K562 (cell line): ENCODE measurements around the gene COPS6. TPM values are rescaled to one million over a fixed set of nuclear protein-coding genes. Genes with fewer than 3 reads are reported as not detected.

Experiments
- CHD4 ChIP-seq: fragments of 200-600 bp; sonication (generic); IDR thresholded peaks from 3 replicates; pipeline ENCODE4 v1.6.1; 2012; ENCODE audit warnings: low read depth, mild to moderate bottlenecking, mixed read lengths, low read length, inconsistent platforms; ENCODE audit not compliant: insufficient read depth, insufficient replicate concordance, poor library complexity, severe bottlenecking
- ETV6 ChIP-seq, 3 experiments: fragments of 150-350 bp in 1 of 3; sonication (generic) in 1 of 3; formaldehyde crosslinking in 1 of 3; IDR thresholded peaks; 2 replicates each; pipeline versions ENCODE4 v1.6.1 to v1.8.0; 2014 to 2022; ENCODE audit warnings: borderline replicate concordance in 2 of 3, low read depth in 2 of 3, antibody characterized with exemption in 1 of 3, low read length in 1 of 3, mild to moderate bottlenecking in 1 of 3, missing genetic modification reagents in 1 of 3
- GTF2A2 ChIP-seq: IDR thresholded peaks from 2 replicates; pipeline ENCODE4 v1.6.1; 2016; ENCODE audit warnings: mild to moderate bottlenecking, missing genetic modification characterization, missing compliant biosample characterization
- HCFC1 ChIP-seq: IDR thresholded peaks from 2 replicates; pipeline ENCODE4 v1.6.1; 2012; ENCODE audit warnings: low read depth, low read length, improper control_type of control experiment
- HDAC8 ChIP-seq: fragments of 450-650 bp; IDR thresholded peaks from 2 replicates; pipeline ENCODE4 v1.6.1; 2016; ENCODE audit warnings: mild to moderate bottlenecking, missing genetic modification characterization, moderate library complexity, missing compliant biosample characterization
- JUN ChIP-seq, 2 experiments: sonication (generic) in 1 of 2; formaldehyde crosslinking in 1 of 2; IDR thresholded peaks; 2 replicates each; pipeline versions ENCODE4 v1.6.1 to v1.8.0; 2012 to 2022; ENCODE audit warnings: borderline replicate concordance in 2 of 2, mild to moderate bottlenecking in 2 of 2, improper control_type of control experiment in 1 of 2, low read depth in 1 of 2, low read length in 1 of 2, missing genetic modification reagents in 1 of 2
- KAT7 ChIP-seq: sonication (generic); formaldehyde crosslinking; IDR thresholded peaks from 2 replicates; pipeline ENCODE4 v1.8.0; 2022; ENCODE audit warnings: missing genetic modification reagents, mild to moderate bottlenecking, borderline replicate concordance
- TAF15 ChIP-seq: fragments of 200-400 bp; formaldehyde crosslinking; IDR thresholded peaks from 2 replicates; pipeline ENCODE4 v1.6.1; 2017; ENCODE audit warnings: mild to moderate bottlenecking, low read depth, low read length, moderate library complexity
- ZNF445 ChIP-seq: fragments of 250-450 bp; sonication (Bioruptor Pico); IDR thresholded peaks from 2 replicates; pipeline ENCODE4 v1.4.0; 2020; ENCODE audit warnings: low read depth, mild to moderate bottlenecking, moderate library complexity
- ZNF76 ChIP-seq: fragments of 250-450 bp; sonication (Bioruptor Pico); IDR thresholded peaks from 2 replicates; pipeline ENCODE4 v1.4.0; 2020; ENCODE audit warnings: mild to moderate bottlenecking, moderate library complexity, borderline replicate concordance
- polyA plus RNA-seq, 8 experiments: library from polyadenylated mRNA; depleted of rRNA in 4 of 8; stranded (reverse) in 5 of 8; unstranded in 3 of 8; fragments of >200 nt; fragmentation: Nextera tagmentation in 2 of 8; fragmentation: Illumina TruSeq in 1 of 8; extraction: Ambion mirVana in 2 of 8; extraction: Trizol in 1 of 8; gene quantifications; 2 replicates each; pipeline versions ENCODE4 v1.2.1 to v1.2.3, GENCODE V29; 2011 to 2014; ENCODE audit warnings: inconsistent platforms in 1 of 8, missing spikeins in 1 of 8
- total RNA-seq, 7 experiments: library from RNA; depleted of rRNA in 6 of 7; stranded (reverse); fragments of >200 nt in 6 of 7; fragmentation: Illumina TruSeq in 2 of 7; extraction: Trizol in 2 of 7; gene quantifications; 2 replicates each; pipeline versions ENCODE4 v1.2.1 to v1.2.3, GENCODE V29; 2011 to 2021; ENCODE audit warnings: low replicate concordance in 1 of 7
- TF ChIP-seq, protein P1 (sequence below): fragments of 250-450 bp; sonication (Bioruptor Pico); IDR thresholded peaks from 2 replicates; pipeline ENCODE4 v1.4.0; 2020
- TF ChIP-seq, protein P2 (sequence below), 2 experiments: fragments of 450-650 bp; IDR thresholded peaks; 2 replicates each; pipeline ENCODE4 v1.6.1; 2018; ENCODE audit warnings: mild to moderate bottlenecking in 2 of 2, low read depth in 1 of 2; ENCODE audit not compliant: partially characterized antibody in 2 of 2
- TF ChIP-seq, protein P3 (sequence below): fragments of 450-650 bp; formaldehyde crosslinking; conservative IDR thresholded peaks from 2 replicates; pipeline ENCODE4 v1.4.0; 2022; ENCODE audit warnings: mild to moderate bottlenecking, missing genetic modification characterization

COPS6 gene
- total and polyA plus RNA-seq, 9 of the 15 experiments (the other 6 are each of a cell fraction or from before 2014, with no cell fraction given), result 63.0 to 331 (median 168) TPM

DNA sequence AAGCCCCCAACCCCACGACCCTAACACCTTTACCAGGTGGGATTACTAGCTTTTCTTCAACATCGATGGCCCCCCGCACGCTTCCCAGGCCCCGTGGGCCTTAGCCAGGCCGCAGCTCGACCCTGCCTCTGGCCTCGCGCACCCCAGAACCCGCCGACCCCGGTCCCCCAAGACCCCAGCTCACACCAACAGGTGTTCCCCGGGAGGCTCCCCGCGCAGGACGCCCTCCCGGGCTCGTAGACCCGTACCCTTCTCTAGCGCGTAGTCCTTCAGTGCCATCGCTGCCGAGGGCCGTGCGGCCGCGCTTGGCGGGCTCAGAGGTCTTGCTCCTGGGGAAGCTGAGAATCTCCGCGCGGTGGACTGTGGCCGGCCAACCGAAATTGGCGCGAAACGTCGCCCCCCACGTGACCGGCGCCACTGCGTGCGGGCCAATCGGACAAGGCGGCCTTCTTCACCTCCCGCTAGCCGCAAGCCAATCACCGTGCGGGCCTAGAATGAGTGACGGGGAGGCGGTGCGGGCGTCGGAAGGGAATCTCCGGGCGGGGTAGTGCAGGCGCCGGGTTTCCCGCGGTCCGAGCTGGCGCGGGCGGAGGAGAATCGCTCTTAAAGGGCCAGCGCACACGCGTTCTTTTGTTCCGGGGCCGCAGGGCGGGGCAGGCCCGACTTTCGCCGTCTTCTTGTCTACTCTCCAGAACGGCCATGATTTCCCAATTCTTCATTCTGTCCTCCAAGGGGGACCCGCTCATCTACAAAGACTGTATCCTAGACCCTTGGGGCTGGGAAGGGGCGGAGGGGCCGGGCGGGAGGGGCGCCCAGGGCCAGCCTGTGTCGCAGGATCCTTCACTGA is 12.5 kb downstream of the COPS6 start, which contains the start of the genes AP4M1 and MCM7 (continued):
- TF ChIP-seq, protein P1, sequence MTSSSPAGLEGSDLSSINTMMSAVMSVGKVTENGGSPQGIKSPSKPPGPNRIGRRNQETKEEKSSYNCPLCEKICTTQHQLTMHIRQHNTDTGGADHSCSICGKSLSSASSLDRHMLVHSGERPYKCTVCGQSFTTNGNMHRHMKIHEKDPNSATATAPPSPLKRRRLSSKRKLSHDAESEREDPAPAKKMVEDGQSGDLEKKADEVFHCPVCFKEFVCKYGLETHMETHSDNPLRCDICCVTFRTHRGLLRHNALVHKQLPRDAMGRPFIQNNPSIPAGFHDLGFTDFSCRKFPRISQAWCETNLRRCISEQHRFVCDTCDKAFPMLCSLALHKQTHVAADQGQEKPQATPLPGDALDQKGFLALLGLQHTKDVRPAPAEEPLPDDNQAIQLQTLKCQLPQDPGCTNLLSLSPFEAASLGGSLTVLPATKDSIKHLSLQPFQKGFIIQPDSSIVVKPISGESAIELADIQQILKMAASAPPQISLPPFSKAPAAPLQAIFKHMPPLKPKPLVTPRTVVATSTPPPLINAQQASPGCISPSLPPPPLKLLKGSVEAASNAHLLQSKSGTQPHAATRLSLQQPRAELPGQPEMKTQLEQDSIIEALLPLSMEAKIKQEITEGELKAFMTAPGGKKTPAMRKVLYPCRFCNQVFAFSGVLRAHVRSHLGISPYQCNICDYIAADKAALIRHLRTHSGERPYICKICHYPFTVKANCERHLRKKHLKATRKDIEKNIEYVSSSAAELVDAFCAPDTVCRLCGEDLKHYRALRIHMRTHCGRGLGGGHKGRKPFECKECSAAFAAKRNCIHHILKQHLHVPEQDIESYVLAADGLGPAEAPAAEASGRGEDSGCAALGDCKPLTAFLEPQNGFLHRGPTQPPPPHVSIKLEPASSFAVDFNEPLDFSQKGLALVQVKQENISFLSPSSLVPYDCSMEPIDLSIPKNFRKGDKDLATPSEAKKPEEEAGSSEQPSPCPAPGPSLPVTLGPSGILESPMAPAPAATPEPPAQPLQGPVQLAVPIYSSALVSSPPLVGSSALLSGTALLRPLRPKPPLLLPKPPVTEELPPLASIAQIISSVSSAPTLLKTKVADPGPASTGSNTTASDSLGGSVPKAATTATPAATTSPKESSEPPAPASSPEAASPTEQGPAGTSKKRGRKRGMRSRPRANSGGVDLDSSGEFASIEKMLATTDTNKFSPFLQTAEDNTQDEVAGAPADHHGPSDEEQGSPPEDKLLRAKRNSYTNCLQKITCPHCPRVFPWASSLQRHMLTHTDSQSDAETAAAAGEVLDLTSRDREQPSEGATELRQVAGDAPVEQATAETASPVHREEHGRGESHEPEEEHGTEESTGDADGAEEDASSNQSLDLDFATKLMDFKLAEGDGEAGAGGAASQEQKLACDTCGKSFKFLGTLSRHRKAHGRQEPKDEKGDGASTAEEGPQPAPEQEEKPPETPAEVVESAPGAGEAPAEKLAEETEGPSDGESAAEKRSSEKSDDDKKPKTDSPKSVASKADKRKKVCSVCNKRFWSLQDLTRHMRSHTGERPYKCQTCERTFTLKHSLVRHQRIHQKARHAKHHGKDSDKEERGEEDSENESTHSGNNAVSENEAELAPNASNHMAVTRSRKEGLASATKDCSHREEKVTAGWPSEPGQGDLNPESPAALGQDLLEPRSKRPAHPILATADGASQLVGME (CRISPR knock-in tag), result no peak
- TF ChIP-seq, protein P2, sequence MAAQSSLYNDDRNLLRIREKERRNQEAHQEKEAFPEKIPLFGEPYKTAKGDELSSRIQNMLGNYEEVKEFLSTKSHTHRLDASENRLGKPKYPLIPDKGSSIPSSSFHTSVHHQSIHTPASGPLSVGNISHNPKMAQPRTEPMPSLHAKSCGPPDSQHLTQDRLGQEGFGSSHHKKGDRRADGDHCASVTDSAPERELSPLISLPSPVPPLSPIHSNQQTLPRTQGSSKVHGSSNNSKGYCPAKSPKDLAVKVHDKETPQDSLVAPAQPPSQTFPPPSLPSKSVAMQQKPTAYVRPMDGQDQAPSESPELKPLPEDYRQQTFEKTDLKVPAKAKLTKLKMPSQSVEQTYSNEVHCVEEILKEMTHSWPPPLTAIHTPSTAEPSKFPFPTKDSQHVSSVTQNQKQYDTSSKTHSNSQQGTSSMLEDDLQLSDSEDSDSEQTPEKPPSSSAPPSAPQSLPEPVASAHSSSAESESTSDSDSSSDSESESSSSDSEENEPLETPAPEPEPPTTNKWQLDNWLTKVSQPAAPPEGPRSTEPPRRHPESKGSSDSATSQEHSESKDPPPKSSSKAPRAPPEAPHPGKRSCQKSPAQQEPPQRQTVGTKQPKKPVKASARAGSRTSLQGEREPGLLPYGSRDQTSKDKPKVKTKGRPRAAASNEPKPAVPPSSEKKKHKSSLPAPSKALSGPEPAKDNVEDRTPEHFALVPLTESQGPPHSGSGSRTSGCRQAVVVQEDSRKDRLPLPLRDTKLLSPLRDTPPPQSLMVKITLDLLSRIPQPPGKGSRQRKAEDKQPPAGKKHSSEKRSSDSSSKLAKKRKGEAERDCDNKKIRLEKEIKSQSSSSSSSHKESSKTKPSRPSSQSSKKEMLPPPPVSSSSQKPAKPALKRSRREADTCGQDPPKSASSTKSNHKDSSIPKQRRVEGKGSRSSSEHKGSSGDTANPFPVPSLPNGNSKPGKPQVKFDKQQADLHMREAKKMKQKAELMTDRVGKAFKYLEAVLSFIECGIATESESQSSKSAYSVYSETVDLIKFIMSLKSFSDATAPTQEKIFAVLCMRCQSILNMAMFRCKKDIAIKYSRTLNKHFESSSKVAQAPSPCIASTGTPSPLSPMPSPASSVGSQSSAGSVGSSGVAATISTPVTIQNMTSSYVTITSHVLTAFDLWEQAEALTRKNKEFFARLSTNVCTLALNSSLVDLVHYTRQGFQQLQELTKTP (IDR thresholded peaks at IDR 0.05; ENCODE audit: low read depth in 1 of 2, partially characterized antibody in 2 of 2), result no peak
- no peak for TF ChIP-seq TAF15
- TF ChIP-seq ZNF445, result no peak
- no peak for TF ChIP-seq ETV6 (IDR thresholded peaks at IDR 0.05; ENCODE audit: borderline replicate concordance in 1 of 2, low read depth in 2 of 2, low read length in 1 of 2)
- TF ChIP-seq ETV6 (CRISPR knock-in tag; IDR thresholded peaks at IDR 0.05; ENCODE audit: borderline replicate concordance), result no peak
- TF ChIP-seq CHD4, result no peak
- TF ChIP-seq HCFC1, result peak; percentile 39; the same call in 1 of the 2 replicates
- TF ChIP-seq HDAC8 (tag), result peak; percentile 64; the same call in 1 of the 2 replicates
- TF ChIP-seq, protein P3, sequence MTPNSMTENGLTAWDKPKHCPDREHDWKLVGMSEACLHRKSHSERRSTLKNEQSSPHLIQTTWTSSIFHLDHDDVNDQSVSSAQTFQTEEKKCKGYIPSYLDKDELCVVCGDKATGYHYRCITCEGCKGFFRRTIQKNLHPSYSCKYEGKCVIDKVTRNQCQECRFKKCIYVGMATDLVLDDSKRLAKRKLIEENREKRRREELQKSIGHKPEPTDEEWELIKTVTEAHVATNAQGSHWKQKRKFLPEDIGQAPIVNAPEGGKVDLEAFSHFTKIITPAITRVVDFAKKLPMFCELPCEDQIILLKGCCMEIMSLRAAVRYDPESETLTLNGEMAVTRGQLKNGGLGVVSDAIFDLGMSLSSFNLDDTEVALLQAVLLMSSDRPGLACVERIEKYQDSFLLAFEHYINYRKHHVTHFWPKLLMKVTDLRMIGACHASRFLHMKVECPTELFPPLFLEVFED (CRISPR knock-in tag), result no peak; the same call in 1 of the 2 replicates
- TF ChIP-seq ZNF76, result 0 out of 2 replicates have a peak, but pooled peaks have one; percentile 24
- TF ChIP-seq KAT7 (CRISPR knock-in tag), result no peak
- TF ChIP-seq GTF2A2 (tag), result no peak
- TF ChIP-seq JUN (IDR thresholded peaks at IDR 0.05; ENCODE audit: borderline replicate concordance, low read depth, low read length), result peak; percentile 77; the same call in 1 of the 2 replicates
- peak; percentile 89 for TF ChIP-seq JUN (CRISPR knock-in tag; IDR thresholded peaks at IDR 0.05; ENCODE audit: borderline replicate concordance)
